Liver (tissue), 9 donors: Measurements from ENCODE around the gene SRC. TPM values are rescaled to one million over a fixed set of nuclear protein-coding genes. Genes with fewer than 3 reads are reported as not detected.

Experiments
- DNase-seq: peaks from one replicate; pipeline ENCODE4 v3.0.0-alpha.2; 2017; ENCODE audit warnings: low spot score
- H3K27ac ChIP-seq, 2 donors: one replicate each; pipeline ENCODE4 v1.7.0; 2013; ENCODE audit warnings: inconsistent platforms in 2 of 2, low read length in 2 of 2, control low read depth in 1 of 2, low read depth in 1 of 2, mild to moderate bottlenecking in 1 of 2
- H3K27me3 ChIP-seq, 4 donors: one replicate each; pipeline versions ENCODE4 v1.6.1 to v1.7.0; 2013; ENCODE audit warnings: low read length in 3 of 4, inconsistent platforms in 1 of 4, mild to moderate bottlenecking in 1 of 4, moderate library complexity in 1 of 4; ENCODE audit not compliant: control insufficient read depth in 4 of 4, insufficient read depth in 4 of 4
- H3K36me3 ChIP-seq, 4 donors: one replicate each; pipeline versions ENCODE4 v1.6.1 to v1.7.0; 2013; ENCODE audit warnings: low read length in 3 of 4, mild to moderate bottlenecking in 3 of 4, low read depth in 1 of 4, moderate library complexity in 1 of 4; ENCODE audit not compliant: control insufficient read depth in 4 of 4, insufficient read depth in 3 of 4
- H3K4me1 ChIP-seq, 4 donors: one replicate each; pipeline versions ENCODE4 v1.6.1 to v1.7.0; 2013; ENCODE audit warnings: low read length in 3 of 4, mild to moderate bottlenecking in 3 of 4, moderate library complexity in 1 of 4; ENCODE audit not compliant: control insufficient read depth in 4 of 4, insufficient read depth in 4 of 4
- H3K4me3 ChIP-seq, 3 donors: one replicate each; pipeline versions ENCODE4 v1.6.1 to v1.7.0; 2013; ENCODE audit warnings: low read length in 3 of 3, control low read depth in 1 of 3, low read depth in 1 of 3, mild to moderate bottlenecking in 1 of 3
- H3K9ac ChIP-seq, 2 donors: one replicate each; pipeline ENCODE4 v1.7.0; 2013; ENCODE audit warnings: low read length in 2 of 2, mild to moderate bottlenecking in 2 of 2, moderate library complexity in 2 of 2, control low read depth in 1 of 2, low read depth in 1 of 2
- H3K9me3 ChIP-seq, 4 donors: one replicate each; pipeline versions ENCODE4 v1.6.1 to v1.7.0; 2013; ENCODE audit warnings: low read length in 3 of 4; ENCODE audit not compliant: control insufficient read depth in 4 of 4
- ATF3 ChIP-seq: IDR thresholded peaks from 2 replicates; pipeline ENCODE4 v1.6.1; 2016; ENCODE audit warnings: antibody characterized with exemption
- EGR1 ChIP-seq, 2 donors: IDR thresholded peaks; 2 replicates each; pipeline ENCODE4 v1.6.1; 2016 to 2018; ENCODE audit warnings: antibody characterized with exemption in 2 of 2, low read depth in 2 of 2
- FOXA1 ChIP-seq: IDR thresholded peaks from 2 replicates; pipeline ENCODE4 v1.6.1; 2016; ENCODE audit warnings: antibody characterized with exemption
- FOXA2 ChIP-seq: IDR thresholded peaks from 2 replicates; pipeline ENCODE4 v1.6.1; 2016; ENCODE audit warnings: antibody characterized with exemption
- HNF4A ChIP-seq, 2 donors: conservative IDR thresholded peaks; 2 replicates each; pipeline ENCODE4 v1.6.1; 2016; ENCODE audit warnings: antibody characterized with exemption in 2 of 2, mild to moderate bottlenecking in 2 of 2
- JUND ChIP-seq, 2 donors: IDR thresholded peaks; 2 replicates each; pipeline ENCODE4 v1.6.1; 2016; ENCODE audit warnings: antibody characterized with exemption in 2 of 2
- NR2F2 ChIP-seq: IDR thresholded peaks from 2 replicates; pipeline ENCODE4 v1.6.1; 2016; ENCODE audit warnings: antibody characterized with exemption
- RAD21 ChIP-seq, 2 donors: IDR thresholded peaks; 2 replicates each; pipeline ENCODE4 v1.6.1; 2016; ENCODE audit warnings: antibody characterized with exemption in 2 of 2, mild to moderate bottlenecking in 2 of 2
- REST ChIP-seq: IDR thresholded peaks from 2 replicates; pipeline ENCODE4 v1.6.1; 2016; ENCODE audit warnings: antibody characterized with exemption, mild to moderate bottlenecking
- RXRA ChIP-seq, 2 donors: IDR thresholded peaks; 2 replicates each; pipeline ENCODE4 v1.6.1; 2017 to 2018; ENCODE audit warnings: antibody characterized with exemption in 2 of 2, mild to moderate bottlenecking in 1 of 2
- SP1 ChIP-seq: IDR thresholded peaks from 2 replicates; pipeline ENCODE4 v1.6.1; 2018; ENCODE audit warnings: antibody characterized with exemption, mild to moderate bottlenecking
- TAF1 ChIP-seq: conservative IDR thresholded peaks from 2 replicates; pipeline ENCODE4 v1.6.1; 2016; ENCODE audit warnings: antibody characterized with exemption, mild to moderate bottlenecking
- YY1 ChIP-seq: IDR thresholded peaks from 2 replicates; pipeline ENCODE4 v1.6.1; 2016; ENCODE audit warnings: antibody characterized with exemption, mild to moderate bottlenecking
- WGBS: extraction: QIAGEN DNeasy Blood & Tissue Kit; methylation state at CpG from one replicate; pipeline ENCODE4 v1.1.7; 2013; 5-methylcytosine and 5-hydroxymethylcytosine counted together
- polyA plus RNA-seq, 2 donors: library from polyadenylated mRNA; stranded (reverse) in 1 of 2; unstranded in 1 of 2; fragments of 200-250 nt in 1 of 2; fragments of >200 nt in 1 of 2; fragmentation: Nextera tagmentation in 1 of 2; extraction: Ambion mirVana in 1 of 2; gene quantifications; one replicate each; pipeline versions ENCODE4 v1.2.1 to v1.2.3, GENCODE V29; 2013 to 2015
- total RNA-seq, 2 donors: library from RNA; depleted of rRNA; stranded (reverse); fragments of >200 nt; gene quantifications; one replicate each; pipeline ENCODE4 v1.2.3, GENCODE V29; 2014
- TF ChIP-seq, protein P1 (sequence below): IDR thresholded peaks from 2 replicates; pipeline ENCODE4 v1.6.1; 2016; ENCODE audit warnings: antibody characterized with exemption
- TF ChIP-seq, protein P2 (sequence below): fragments of 150-350 bp; IDR thresholded peaks from 2 replicates; pipeline ENCODE4 v1.5.1; 2017; ENCODE audit warnings: improper control_type of control experiment, low read depth, low read length; ENCODE audit not compliant: missing input control
- TF ChIP-seq, protein P3 (sequence below): IDR thresholded peaks from 2 replicates; pipeline ENCODE4 v1.6.1; 2016; ENCODE audit warnings: antibody characterized with exemption
- donor health status: healthy.
- donor health status: healthy.
- donor health status: healthy.
- donor health status: healthy.
- donor health status: healthy.

SRC gene
- total and polyA plus RNA-seq, 4 donors, result 3.3 to 21.2 (median 5.4) TPM

- Histone ChIP-seq H3K27me3 (no peaks in the 10 kb centered on the region), H3K9me3 (no peaks in the 10 kb centered on the region), H3K36me3 (no peaks in the 10 kb centered on the region), H3K4me1 (peaks cover 2 to 14% (median 8%) of the 10 kb centered on the region in 4 donors), H3K9ac (no peak overlapping the region), H3K4me3 (no peak overlapping the region), H3K27ac (no peak overlapping the region)
- no peak for DNase-seq
- 96% methylated on average over 6 of the region's 6 CpGs for WGBS
- TF ChIP-seq YY1, result no peak
- TF ChIP-seq, protein P1, sequence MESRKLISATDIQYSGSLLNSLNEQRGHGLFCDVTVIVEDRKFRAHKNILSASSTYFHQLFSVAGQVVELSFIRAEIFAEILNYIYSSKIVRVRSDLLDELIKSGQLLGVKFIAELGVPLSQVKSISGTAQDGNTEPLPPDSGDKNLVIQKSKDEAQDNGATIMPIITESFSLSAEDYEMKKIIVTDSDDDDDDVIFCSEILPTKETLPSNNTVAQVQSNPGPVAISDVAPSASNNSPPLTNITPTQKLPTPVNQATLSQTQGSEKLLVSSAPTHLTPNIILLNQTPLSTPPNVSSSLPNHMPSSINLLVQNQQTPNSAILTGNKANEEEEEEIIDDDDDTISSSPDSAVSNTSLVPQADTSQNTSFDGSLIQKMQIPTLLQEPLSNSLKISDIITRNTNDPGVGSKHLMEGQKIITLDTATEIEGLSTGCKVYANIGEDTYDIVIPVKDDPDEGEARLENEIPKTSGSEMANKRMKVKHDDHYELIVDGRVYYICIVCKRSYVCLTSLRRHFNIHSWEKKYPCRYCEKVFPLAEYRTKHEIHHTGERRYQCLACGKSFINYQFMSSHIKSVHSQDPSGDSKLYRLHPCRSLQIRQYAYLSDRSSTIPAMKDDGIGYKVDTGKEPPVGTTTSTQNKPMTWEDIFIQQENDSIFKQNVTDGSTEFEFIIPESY, result no peak
- no peak for TF ChIP-seq EGR1 (IDR thresholded peaks at IDR 0.05; ENCODE audit: low read depth in 2 of 2)
- no peak for TF ChIP-seq TAF1
- no peak for TF ChIP-seq FOXA1
- TF ChIP-seq FOXA2, result no peak
- TF ChIP-seq NR2F2, result no peak
- no peak for TF ChIP-seq RXRA (IDR thresholded peaks at IDR 0.05)
- no peak for TF ChIP-seq HNF4A (conservative IDR thresholded peaks at IDR 0.05)
- TF ChIP-seq, protein P2, sequence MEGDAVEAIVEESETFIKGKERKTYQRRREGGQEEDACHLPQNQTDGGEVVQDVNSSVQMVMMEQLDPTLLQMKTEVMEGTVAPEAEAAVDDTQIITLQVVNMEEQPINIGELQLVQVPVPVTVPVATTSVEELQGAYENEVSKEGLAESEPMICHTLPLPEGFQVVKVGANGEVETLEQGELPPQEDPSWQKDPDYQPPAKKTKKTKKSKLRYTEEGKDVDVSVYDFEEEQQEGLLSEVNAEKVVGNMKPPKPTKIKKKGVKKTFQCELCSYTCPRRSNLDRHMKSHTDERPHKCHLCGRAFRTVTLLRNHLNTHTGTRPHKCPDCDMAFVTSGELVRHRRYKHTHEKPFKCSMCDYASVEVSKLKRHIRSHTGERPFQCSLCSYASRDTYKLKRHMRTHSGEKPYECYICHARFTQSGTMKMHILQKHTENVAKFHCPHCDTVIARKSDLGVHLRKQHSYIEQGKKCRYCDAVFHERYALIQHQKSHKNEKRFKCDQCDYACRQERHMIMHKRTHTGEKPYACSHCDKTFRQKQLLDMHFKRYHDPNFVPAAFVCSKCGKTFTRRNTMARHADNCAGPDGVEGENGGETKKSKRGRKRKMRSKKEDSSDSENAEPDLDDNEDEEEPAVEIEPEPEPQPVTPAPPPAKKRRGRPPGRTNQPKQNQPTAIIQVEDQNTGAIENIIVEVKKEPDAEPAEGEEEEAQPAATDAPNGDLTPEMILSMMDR, result no peak
- TF ChIP-seq RAD21 (IDR thresholded peaks at IDR 0.05), result no peak
- TF ChIP-seq, protein P3, sequence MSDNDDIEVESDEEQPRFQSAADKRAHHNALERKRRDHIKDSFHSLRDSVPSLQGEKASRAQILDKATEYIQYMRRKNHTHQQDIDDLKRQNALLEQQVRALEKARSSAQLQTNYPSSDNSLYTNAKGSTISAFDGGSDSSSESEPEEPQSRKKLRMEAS, result no peak
Observed at GRCh38 chr20:37340998-37341397, 4.9 kb upstream of the SRC start.

- no peaks in the 10 kb centered on the region for H3K27me3 ChIP-seq
- H3K9me3 ChIP-seq, result no peaks in the 10 kb centered on the region
- H3K36me3 ChIP-seq, result no peaks in the 10 kb centered on the region
- H3K4me1 ChIP-seq, result peaks cover 2 to 11% (median 8%) of the 10 kb centered on the region in 4 donors
- DNase-seq, result no peak
- H3K4me3 ChIP-seq, result no peak overlapping the region
- 92% methylated on average over 11 of the region's 11 CpGs for WGBS
- H3K27ac ChIP-seq, result no peak overlapping the region
- no peak for TF ChIP-seq SP1
- TF ChIP-seq JUND (IDR thresholded peaks at IDR 0.05), result no peak
- TF ChIP-seq REST, result no peak
- TF ChIP-seq, protein P2, result no peak
- TF ChIP-seq, protein P1, result no peak
- TF ChIP-seq EGR1 (IDR thresholded peaks at IDR 0.05; ENCODE audit: low read depth in 2 of 2), result no peak
- TF ChIP-seq ATF3, result no peak
- no peak for TF ChIP-seq FOXA1
- no peak for TF ChIP-seq RXRA (IDR thresholded peaks at IDR 0.05)
- no peak overlapping the region for H3K9ac ChIP-seq
Observed at GRCh38 chr20:37341632-37342031, 4.3 kb upstream of the SRC start.
